GM21360 (cell line): ENCODE results near the gene BABAM2.
"Not testable (repeated sequence)": the region's sequence is repeated elsewhere in the genome, so short reads cannot be mapped to it uniquely, and the experiment has no call there.

Experiments used
- ATAC-seq: cut with Tn5 transposase; IDR thresholded peaks from one replicate; pipeline ENCODE4 v1.9.1; 2021; ENCODE audit warnings: mild to moderate bottlenecking, moderate library complexity; ENCODE audit not compliant: unreplicated experiment

BABAM2 gene

DNA sequence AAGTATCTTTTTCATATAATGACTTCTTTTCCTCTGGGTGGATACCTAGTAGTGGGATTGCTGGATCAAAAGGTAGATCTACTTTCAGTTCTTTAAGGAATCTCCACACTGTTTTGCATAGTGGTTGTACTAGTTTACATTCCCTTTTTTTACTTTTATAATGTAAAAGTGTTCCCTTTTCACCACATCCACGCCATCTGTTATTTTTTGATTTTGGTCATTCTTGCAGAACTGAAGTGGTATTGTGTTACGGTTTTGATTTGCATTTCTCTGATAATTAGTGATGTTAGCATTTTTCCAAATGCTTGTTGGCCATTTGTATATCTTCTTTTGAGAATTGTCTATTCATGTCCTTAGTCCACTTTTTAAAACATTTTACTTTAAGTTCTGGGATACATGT is 127.9 kb downstream of the BABAM2 start:
- ATAC-seq: not testable (repeated sequence)

GRCh38 chr2:28019521-28019920 is 129.0 kb downstream of the BABAM2 start:
- not testable (repeated sequence) for ATAC-seq

DNA sequence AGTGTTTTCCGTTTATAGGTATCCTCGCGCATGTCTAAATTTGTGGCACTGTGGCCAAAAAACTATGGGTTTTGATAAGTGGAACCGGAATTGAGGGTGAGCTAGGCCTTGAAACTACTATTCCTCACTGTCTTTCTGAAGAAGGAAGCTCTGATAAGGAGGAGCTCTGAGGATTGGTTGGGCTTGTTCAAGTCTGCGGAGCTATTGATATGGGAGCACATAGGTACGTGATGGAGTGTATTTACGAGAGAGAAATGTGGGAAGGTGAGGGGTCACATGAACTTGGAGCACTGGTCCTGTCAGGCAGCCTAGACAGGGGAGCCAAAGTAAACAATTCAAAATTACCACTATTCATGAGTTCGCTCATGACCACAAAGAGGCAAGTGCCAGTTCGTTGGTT is 131.4 kb downstream of the BABAM2 start:
- ATAC-seq: no peak

DNA sequence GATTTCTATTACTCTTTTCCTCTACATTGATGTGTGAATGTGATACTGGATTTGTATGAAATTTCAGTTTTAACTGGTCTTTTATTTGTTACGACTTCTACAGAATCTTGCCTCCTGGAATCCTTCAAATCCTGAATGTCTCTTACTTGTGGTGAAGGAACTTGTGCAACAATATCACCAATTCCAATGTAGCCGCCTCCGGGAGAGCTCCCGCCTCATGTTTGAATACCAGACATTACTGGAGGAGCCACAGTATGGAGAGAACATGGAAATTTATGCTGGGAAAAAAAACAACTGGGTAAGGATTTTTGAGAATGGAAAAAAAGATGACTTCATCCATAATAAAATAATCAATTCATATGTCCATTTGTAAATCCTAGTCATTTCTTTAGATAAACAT is 134.6 kb downstream of the BABAM2 start:
- ATAC-seq: no peak

- ATAC-seq: not testable (repeated sequence)
Observed at GRCh38 chr2:28026230-28026629, 135.7 kb downstream of the BABAM2 start.

DNA sequence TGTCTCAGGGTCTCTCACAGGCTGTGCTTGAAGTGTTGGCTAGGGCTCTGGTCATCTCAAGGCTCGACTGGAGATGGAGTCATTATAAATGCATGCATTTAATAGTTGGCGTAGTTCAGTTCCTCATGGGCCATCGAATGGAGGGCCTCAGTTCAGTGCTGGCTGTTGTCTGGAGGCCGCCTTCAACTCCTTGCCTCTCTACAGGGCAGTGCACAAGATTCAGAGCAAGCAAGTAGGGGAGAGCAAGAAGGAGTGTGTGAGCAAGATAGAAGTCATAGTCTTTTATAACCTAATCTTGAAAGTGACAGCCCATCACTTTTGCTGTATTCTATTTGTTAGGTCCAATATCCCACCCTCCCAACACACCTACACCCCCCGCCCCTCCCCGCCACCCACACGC is 137.5 kb downstream of the BABAM2 start:
- no peak for ATAC-seq

DNA sequence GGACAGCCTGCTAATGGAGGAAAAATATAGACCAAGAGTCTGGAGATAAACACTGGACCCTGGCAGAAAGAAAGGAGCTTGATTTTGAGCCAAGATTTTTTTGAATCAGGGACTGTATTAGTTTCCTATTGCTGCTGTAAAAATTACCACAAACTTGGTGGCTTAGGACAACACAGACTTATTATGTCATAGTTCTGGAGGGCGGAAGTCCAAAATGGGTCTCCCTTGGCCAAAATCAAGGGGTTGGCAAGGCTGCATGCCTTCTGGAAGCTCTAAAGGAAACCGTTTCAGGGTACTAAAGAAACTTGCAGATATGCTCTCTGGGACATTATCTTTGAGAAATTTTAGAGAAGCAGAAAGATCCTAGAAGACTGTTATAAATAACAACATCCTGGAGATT is 140.1 kb downstream of the BABAM2 start:
- ATAC-seq: no peak

GRCh38 chr2:28032816-28033215 is 142.3 kb downstream of the BABAM2 start:
- ATAC-seq: no peak

GRCh38 chr2:28034696-28035095 is 144.2 kb downstream of the BABAM2 start:
- ATAC-seq: no peak

DNA sequence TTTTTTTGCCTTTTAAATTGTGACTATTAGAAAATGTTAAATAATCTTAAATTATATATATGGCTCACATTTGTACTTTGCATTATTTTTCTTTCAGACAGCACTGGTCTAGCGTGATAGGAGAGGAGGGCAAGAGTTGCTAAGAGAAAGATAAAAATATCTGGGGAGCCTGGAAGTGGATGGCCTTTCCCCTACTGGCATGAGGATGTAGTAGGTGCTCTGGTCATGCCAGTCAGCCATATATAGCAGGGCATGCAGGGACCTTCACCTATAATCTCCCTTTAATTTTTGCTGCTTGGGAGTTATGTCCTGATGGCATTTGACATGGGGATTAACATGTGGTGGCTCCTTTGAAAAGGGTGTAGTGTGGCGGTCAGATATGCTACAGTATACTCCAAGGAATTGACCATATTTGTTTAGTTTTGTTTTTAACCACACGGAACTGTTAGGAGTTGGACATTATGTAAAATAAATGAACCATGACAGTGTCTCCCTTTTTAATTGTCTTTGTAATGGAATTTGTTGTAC is 144.7 kb downstream of the BABAM2 start:
- no peak for ATAC-seq

GRCh38 chr2:28035816-28036215 is 145.3 kb downstream of the BABAM2 start:
- no peak for ATAC-seq

DNA sequence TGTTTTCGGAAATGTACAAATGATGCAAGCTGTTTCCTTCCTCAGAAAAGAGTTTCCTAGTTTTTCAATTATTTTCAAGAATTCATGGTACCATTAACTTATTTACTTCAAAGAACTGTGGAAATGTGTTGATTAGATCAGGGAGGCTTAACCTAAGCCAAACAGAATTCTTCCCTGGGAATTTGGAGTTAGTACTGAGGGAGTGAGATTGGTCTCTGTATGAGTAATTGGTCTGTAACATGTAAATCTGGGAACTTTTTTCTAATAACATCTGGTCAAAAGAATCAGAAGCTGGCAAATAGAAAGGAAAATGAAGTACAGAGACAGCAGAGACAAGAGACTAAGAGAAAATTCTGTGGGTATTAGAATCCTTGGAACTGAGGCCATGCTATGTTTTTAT is 145.8 kb downstream of the BABAM2 start:
- ATAC-seq: no peak

DNA sequence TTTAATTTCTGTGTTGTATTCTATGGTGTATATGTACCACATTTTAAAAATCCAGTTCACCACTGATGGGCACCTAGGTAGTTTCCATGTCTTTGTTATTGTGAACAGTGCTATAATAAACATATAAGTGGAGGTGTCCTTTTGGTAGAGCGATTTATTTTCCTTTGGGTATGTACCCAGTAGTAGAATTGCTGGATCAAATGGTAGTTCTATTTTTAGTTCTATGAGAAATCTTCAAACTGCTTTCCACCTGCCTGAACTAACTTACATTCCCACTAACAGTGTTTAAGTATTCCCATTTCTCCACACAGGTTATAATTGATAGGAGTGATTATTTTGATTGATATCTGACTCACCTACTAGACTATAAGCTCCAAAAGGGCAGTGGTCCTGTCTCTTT is 148.2 kb downstream of the BABAM2 start:
- ATAC-seq: no peak

- ATAC-seq: no peak
Observed at GRCh38 chr2:28045676-28046351, 155.3 kb downstream of the BABAM2 start.

- no peak for ATAC-seq
Observed at GRCh38 chr2:28046921-28047320, 156.4 kb downstream of the BABAM2 start.

DNA sequence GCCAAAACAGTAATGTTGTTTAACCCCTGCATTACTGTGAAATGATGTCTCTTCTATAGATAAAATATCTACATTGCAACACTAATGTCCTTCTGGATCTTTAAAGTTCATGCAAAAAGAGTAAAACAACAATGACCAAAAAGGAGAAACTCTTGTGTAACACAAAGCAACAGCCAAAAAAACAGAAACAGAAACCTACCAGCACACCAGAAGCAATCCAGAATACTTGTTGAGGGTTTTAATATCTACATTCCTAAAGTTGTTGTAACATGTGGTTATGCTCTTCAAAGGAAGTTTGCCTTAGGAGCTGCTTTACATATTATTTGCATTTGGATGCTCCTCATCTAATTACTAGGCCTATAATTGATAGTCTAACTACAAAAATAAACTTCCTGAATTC is 157.2 kb downstream of the BABAM2 start:
- no peak for ATAC-seq

DNA sequence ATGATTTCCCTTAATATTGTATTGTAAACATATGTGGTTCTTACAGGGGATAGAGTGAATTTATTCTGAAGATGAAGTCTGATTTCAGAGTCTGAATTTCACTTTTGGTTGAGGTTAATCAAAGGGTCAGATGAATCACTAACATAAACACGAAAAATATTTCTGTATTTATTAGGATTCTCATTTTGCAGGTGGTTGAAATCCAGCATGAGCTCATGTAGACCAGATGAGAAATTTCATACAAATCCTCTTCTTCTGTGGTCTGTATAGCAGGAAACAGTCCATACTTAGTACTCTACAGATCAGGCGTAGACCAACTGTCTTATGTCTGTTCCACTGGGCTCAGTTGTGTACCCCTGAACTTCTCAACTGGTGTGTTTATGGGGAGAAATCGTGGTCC is 157.8 kb downstream of the BABAM2 start:
- ATAC-seq: no peak

- no peak for ATAC-seq
Observed at GRCh38 chr2:28049416-28049815, 158.9 kb downstream of the BABAM2 start.

DNA sequence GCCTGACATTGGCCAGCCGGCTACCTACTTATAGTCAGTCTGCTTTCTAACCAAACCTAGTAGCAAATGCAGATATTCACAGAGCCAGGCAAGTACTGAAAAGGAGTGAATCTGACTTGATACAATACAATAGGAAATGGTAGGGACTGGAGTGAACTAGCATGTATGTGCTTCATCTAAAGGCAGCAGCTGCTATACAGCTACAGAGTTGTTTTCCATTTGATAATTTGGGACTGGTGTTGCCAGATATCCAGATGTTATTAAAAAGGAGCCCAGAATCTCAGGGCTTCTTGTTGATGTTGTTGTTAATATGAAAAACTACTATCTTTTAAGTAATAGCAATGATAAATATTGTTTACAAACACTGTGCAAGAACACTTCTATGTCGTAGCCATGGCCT is 159.4 kb downstream of the BABAM2 start:
- no peak for ATAC-seq

- ATAC-seq: no peak
Observed at GRCh38 chr2:28052691-28053090, 162.2 kb downstream of the BABAM2 start.

- ATAC-seq: no peak
Observed at GRCh38 chr2:28053597-28053996, 163.1 kb downstream of the BABAM2 start.

DNA sequence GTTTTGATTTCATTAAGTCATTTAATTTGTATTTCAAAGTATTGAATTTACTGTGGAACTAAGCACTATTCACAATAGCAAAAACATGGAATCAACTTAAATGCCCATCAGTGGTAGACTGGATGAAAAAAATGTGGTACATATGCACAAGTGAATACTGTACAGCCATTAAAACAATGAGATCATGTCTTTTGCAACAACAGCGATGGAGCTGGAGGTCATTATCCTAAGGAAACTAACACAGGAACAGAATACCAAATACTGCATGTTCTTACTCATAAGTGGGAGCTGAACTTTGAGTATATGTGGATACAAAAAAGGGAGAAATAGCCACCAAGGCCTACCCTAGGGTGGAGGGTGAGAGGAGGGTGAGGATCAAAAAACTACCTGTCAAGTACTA is 164.4 kb downstream of the BABAM2 start:
- no peak for ATAC-seq

GRCh38 chr2:28055325-28055970 is 164.9 kb downstream of the BABAM2 start:
- no peak for ATAC-seq
